B cell (primary cell): ENCODE results near the gene SLC25A21. TPM values are rescaled to one million over a fixed set of nuclear protein-coding genes. Genes with fewer than 3 reads are reported as not detected.

Experiments used
- ATAC-seq: fragments of 200-7000 bp; cut with Tn5 transposase; one replicate; pipeline ENCODE4 v1.10.0; 2021; ENCODE audit warnings: low read depth, mild to moderate bottlenecking, moderate number of reproducible peaks, moderate library complexity
- CTCF ChIA-PET: fragments of 350-600 bp; sonication (Branson Sonifier 250); formaldehyde crosslinking; loops from one replicate; lab custom pipeline; 2021; ENCODE audit warnings: antibody characterized with exemption, inconsistent platforms; lab: Charles Lee
- POLR2A ChIA-PET: fragments of 350-600 bp; sonication (Branson Sonifier 250); formaldehyde crosslinking; loops from one replicate; lab custom pipeline; 2021; ENCODE audit warnings: antibody characterized with exemption; lab: Charles Lee
- DNase-seq: peaks from one replicate; pipeline ENCODE4 v3.0.0; 2013
- H2AFZ ChIP-seq: 2 replicates; pipeline ENCODE4 v1.6.1; 2012; ENCODE audit warnings: mild to moderate bottlenecking, low read depth, low read length; ENCODE audit not compliant: insufficient read depth, poor library complexity, severe bottlenecking
- H3K27ac ChIP-seq, 2 donors: 1 replicate in 1 of 2; 2 replicates in 1 of 2; pipeline ENCODE4 v1.5.1; 2012 to 2013; ENCODE audit warnings: low read length in 2 of 2, mild to moderate bottlenecking in 2 of 2, moderate library complexity in 1 of 2
- H3K27me3 ChIP-seq, 4 experiments: fragments of 200-600 bp in 1 of 4; sonication (generic) in 1 of 4; replicated peaks in 1 of 4; 1 replicate in 2 of 4; 2 replicates in 2 of 4; pipeline versions ENCODE4 v1.6.1 to v1.7.0; 2013 to 2016; ENCODE audit warnings: low read length in 3 of 4, mild to moderate bottlenecking in 2 of 4, mixed read lengths in 1 of 4, moderate library complexity in 1 of 4; ENCODE audit not compliant: insufficient read depth in 4 of 4, control insufficient read depth in 3 of 4; ENCODE audit errors: control extremely low read depth in 1 of 4
- H3K36me3 ChIP-seq, 2 experiments: replicated peaks in 1 of 2; 1 replicate in 1 of 2; 2 replicates in 1 of 2; pipeline versions ENCODE4 v1.6.1 to v1.7.1; 2013; ENCODE audit warnings: low read length in 1 of 2; ENCODE audit not compliant: insufficient read depth in 2 of 2, control insufficient read depth in 1 of 2; ENCODE audit errors: control extremely low read depth in 1 of 2, extremely low read depth in 1 of 2
- H3K4me1 ChIP-seq, 2 donors: fragments of 200-600 bp in 1 of 2; sonication (generic) in 1 of 2; 1 replicate in 1 of 2; 2 replicates in 1 of 2; pipeline versions ENCODE4 v1.5.1 to v1.6.1; 2013 to 2017; ENCODE audit warnings: low read length in 2 of 2; ENCODE audit not compliant: control insufficient read depth in 2 of 2, insufficient read depth in 2 of 2
- H3K4me2 ChIP-seq: replicated peaks from 2 replicates; pipeline ENCODE3; 2012; ENCODE audit warnings: mild to moderate bottlenecking, low read depth, low read length; ENCODE audit not compliant: poor library complexity, severe bottlenecking
- H3K4me3 ChIP-seq, 5 experiments: fragments of 200-600 bp in 1 of 5; sonication (generic) in 1 of 5; 1 replicate in 3 of 5; 2 replicates in 2 of 5; pipeline versions ENCODE4 v1.5.1 to v1.7.0; 2011 to 2016; ENCODE audit warnings: low read length in 4 of 5, mild to moderate bottlenecking in 4 of 5, low read depth in 2 of 5, control low read depth in 1 of 5, moderate library complexity in 1 of 5; ENCODE audit not compliant: insufficient read depth in 1 of 5; ENCODE audit errors: control extremely low read depth in 1 of 5, extremely low read depth in 1 of 5
- H3K79me2 ChIP-seq: fragments of 200-600 bp; sonication (generic); one replicate; pipeline ENCODE4 v1.6.0; 2016; ENCODE audit warnings: low read length; ENCODE audit not compliant: control insufficient read depth, insufficient read depth
- H3K9ac ChIP-seq: fragments of 200-600 bp; sonication (generic); 2 replicates; pipeline ENCODE4 v1.6.1; 2017; ENCODE audit warnings: mild to moderate bottlenecking, low read length, moderate library complexity
- H3K9me3 ChIP-seq, 3 donors: one replicate each; pipeline versions ENCODE4 v1.6.1 to v1.7.1; 2013; ENCODE audit warnings: low read length in 2 of 3; ENCODE audit not compliant: control insufficient read depth in 2 of 3, insufficient read depth in 1 of 3; ENCODE audit errors: control extremely low read depth in 1 of 3
- H4K20me1 ChIP-seq: 2 replicates; pipeline ENCODE4 v1.6.0; 2012; ENCODE audit warnings: mild to moderate bottlenecking, low read length; ENCODE audit not compliant: insufficient read depth, control insufficient read depth, poor library complexity, severe bottlenecking
- H3K27ac Mint-ChIP-seq: one replicate; pipeline ENCODE4 v1.8.0; 2021; ENCODE audit warnings: mixed read lengths
- H3K27me3 Mint-ChIP-seq: one replicate; pipeline ENCODE4 v1.8.0; 2021; ENCODE audit warnings: mixed read lengths
- H3K4me1 Mint-ChIP-seq: one replicate; pipeline ENCODE4 v1.8.0; 2021; ENCODE audit warnings: mixed read lengths
- H3K4me3 Mint-ChIP-seq: one replicate; pipeline ENCODE4 v1.8.0; 2021; ENCODE audit warnings: mixed read lengths
- H3K9me3 Mint-ChIP-seq: one replicate; pipeline ENCODE4 v1.8.0; 2022; ENCODE audit warnings: mixed read lengths; ENCODE audit not compliant: insufficient read depth
- CTCF ChIP-seq: fragments of 200-600 bp; IDR thresholded peaks from one replicate; pipeline ENCODE4 v1.8.0; 2022; ENCODE audit warnings: antibody characterized with exemption, mild to moderate bottlenecking
- EZH2 ChIP-seq: IDR thresholded peaks from 2 replicates; pipeline ENCODE4 v1.6.1; 2012; ENCODE audit warnings: borderline replicate concordance, low read depth, mild to moderate bottlenecking, moderate library complexity, low read length; ENCODE audit not compliant: insufficient read depth, poor library complexity, severe bottlenecking
- WGBS: methylation state at CpG from one replicate; pipeline ENCODE4 v1.1.5; 2013; ENCODE audit warnings: missing lambda C conversion rate; ENCODE audit not compliant: insufficient coverage; 5-methylcytosine and 5-hydroxymethylcytosine counted together
- intact Hi-C: fragments of 100-400 bp; cut with micrococcal nuclease; formaldehyde crosslinking; loops from one replicate; pipeline ENCODE4 v1.10.0; 2022
- polyA plus RNA-seq: library from polyadenylated mRNA; depleted of rRNA; stranded (reverse); fragments of >200 nt; gene quantifications from 2 replicates; pipeline ENCODE4 v1.2.3, GENCODE V29; 2012
- total RNA-seq, 2 donors: library from RNA; stranded (reverse); fragments of 120-200 nt in 1 of 2; gene quantifications; 1 replicate in 1 of 2; 2 replicates in 1 of 2; pipeline versions ENCODE4 v1.2.3 to v1.2.4, GENCODE V29; 2013 to 2022

Gene SLC25A21
- total and polyA plus RNA-seq, 2 donors (not counting 1 experiment from before 2014, with no cell fraction given): not detected

DNA sequence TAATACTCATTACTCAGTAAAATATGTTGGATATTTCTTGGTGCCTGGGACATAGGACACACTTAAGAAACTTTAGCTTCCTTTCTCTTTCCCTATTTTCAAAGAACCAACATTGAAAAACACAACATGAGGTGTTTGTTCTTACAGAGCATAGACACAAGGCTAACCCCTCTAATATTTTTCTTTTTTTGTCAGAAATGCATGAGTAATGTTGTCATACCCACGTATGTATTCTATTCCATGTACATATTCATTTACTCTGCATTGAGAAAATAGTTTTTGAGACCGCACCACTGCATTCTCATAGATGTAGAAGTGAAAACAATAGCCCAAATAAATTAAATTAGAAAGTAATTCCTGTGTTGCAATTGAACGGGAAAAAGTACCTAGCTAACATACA is 497.7 kb downstream of the SLC25A21 start:
- Histone ChIP-seq H3K36me3 (no peaks in the 10 kb centered on the region), H2AFZ (no peak overlapping the region), H3K4me1 (no peaks in the 10 kb centered on the region), H3K4me3 (no peak overlapping the region), H3K79me2 (no peaks in the 10 kb centered on the region), H3K9ac (no peak overlapping the region), H4K20me1 (no peaks in the 10 kb centered on the region), H3K9me3 (no peaks in the 10 kb centered on the region), H3K4me2 (no peak overlapping the region), H3K27ac (no peak overlapping the region), H3K27me3 (no peaks in the 10 kb centered on the region)
- Mint-ChIP-seq H3K27ac (no peak overlapping the region), H3K27me3 (peaks cover 10% of the 10 kb centered on the region), H3K4me3 (no peak overlapping the region), H3K9me3 (no peaks in the 10 kb centered on the region), H3K4me1 (no peaks in the 10 kb centered on the region)
- TF ChIP-seq EZH2 (no peak), CTCF (no peak)
- no peak for DNase-seq
- ATAC-seq: no peak
- WGBS: no CpG with 5 or more reads among the region's 3 CpGs
- CTCF ChIA-PET: no interaction called here
- POLR2A ChIA-PET: no interaction called here
- intact Hi-C loops: no loop called here

DNA sequence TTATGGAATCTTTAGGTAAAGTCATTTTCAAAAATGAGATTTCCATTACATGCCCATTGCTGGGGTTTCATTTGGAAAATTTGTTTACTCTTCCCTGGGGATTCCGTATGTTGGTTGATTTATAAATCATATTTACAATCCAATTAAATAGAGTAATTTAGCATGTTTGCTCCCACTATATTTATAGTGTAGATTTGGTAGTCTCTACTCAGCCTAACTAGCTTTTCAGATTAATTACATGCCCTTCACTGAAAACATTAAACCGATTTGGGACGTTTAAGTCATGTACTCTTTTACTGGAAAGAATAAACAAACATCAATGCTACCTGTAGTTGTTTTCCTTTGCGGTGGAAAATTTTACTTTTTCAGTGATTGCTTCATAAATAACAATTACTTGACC is 500.3 kb downstream of the SLC25A21 start:
- Histone ChIP-seq H2AFZ (no peak overlapping the region), H3K9ac (no peak overlapping the region), H4K20me1 (no peaks in the 10 kb centered on the region), H3K4me3 (no peak overlapping the region), H3K36me3 (no peaks in the 10 kb centered on the region), H3K4me2 (no peak overlapping the region), H3K27me3 (peaks cover 0 to 9% (median 4%) of the 10 kb centered on the region in 4 experiments), H3K79me2 (no peaks in the 10 kb centered on the region), H3K27ac (no peak overlapping the region), H3K4me1 (no peaks in the 10 kb centered on the region), H3K9me3 (peaks cover 0 to 1% (median 0%) of the 10 kb centered on the region in 3 donors)
- H3K4me1 Mint-ChIP-seq: no peaks in the 10 kb centered on the region
- no peak for DNase-seq
- H3K27me3 Mint-ChIP-seq: peaks cover 16% of the 10 kb centered on the region
- ATAC-seq: no peak
- no peak overlapping the region for H3K27ac Mint-ChIP-seq
- H3K4me3 Mint-ChIP-seq: no peak overlapping the region
- no peaks in the 10 kb centered on the region for H3K9me3 Mint-ChIP-seq
- CTCF ChIA-PET: no interaction called here
- WGBS: no CpG with 5 or more reads among the region's 4 CpGs
- intact Hi-C loops: no loop called here
- TF ChIP-seq EZH2: no peak
- TF ChIP-seq CTCF: no peak
- POLR2A ChIA-PET: no interaction called here
